Astrocyte (in vitro differentiated cells and primary cell): ENCODE data around the gene TRDN.

Source experiments
- CTCF ChIP-seq: IDR thresholded peaks from 2 replicates; pipeline ENCODE4 v1.5.1; 2011; ENCODE audit warnings: low read depth, mild to moderate bottlenecking, inconsistent platforms, low read length, moderate library complexity; ENCODE audit not compliant: insufficient read depth
- EZH2 ChIP-seq: IDR thresholded peaks from 2 replicates; pipeline ENCODE4 v1.6.1; 2012; ENCODE audit warnings: mild to moderate bottlenecking, low read length, inconsistent platforms; ENCODE audit not compliant: insufficient read depth

- TF ChIP-seq EZH2 (no peak), CTCF (no peak)
Observed at GRCh38 chr6:123343836-123344235, 292.9 kb downstream of the TRDN start.
